Right atrium auricular region (tissue), 2 donors: Measurements from ENCODE around the gene PRRG2. TPM values are rescaled to one million over a fixed set of nuclear protein-coding genes. Genes with fewer than 3 reads are reported as not detected.

ENCODE experiments used
- DNase-seq: peaks from one replicate; pipeline ENCODE4 v3.0.0-alpha.2; 2019; ENCODE audit warnings: low spot score
- H3K27ac ChIP-seq, 2 donors: fragments of 200-600 bp; sonication (generic); 1 replicate in 1 of 2; 2 replicates in 1 of 2; pipeline ENCODE4 v1.5.1; 2016 to 2019
- H3K27me3 ChIP-seq, 2 donors: fragments of 200-600 bp; sonication (generic); one replicate each; pipeline versions ENCODE4 v1.5.1 to v1.6.0; 2017 to 2019
- H3K36me3 ChIP-seq: fragments of 200-600 bp; sonication (generic); one replicate; pipeline ENCODE4 v1.5.1; 2016
- H3K4me1 ChIP-seq, 2 donors: fragments of 200-600 bp; sonication (generic); one replicate each; pipeline versions ENCODE4 v1.5.1 to v1.6.0; 2017 to 2019
- H3K4me3 ChIP-seq, 2 donors: fragments of 200-600 bp; sonication (generic); 1 replicate in 1 of 2; 2 replicates in 1 of 2; pipeline ENCODE4 v1.5.1; 2017 to 2019; ENCODE audit warnings: mild to moderate bottlenecking in 1 of 2, moderate library complexity in 1 of 2
- H3K9me3 ChIP-seq, 2 donors: fragments of 200-600 bp; sonication (generic); one replicate each; pipeline ENCODE4 v1.5.1; 2019
- CTCF ChIP-seq, 2 donors: fragments of 200-600 bp; sonication (generic); IDR thresholded peaks; one replicate each; pipeline ENCODE4 v1.5.1; 2019; ENCODE audit warnings: antibody characterized with exemption in 2 of 2
- total RNA-seq, 2 donors: library from RNA; depleted of rRNA; stranded (reverse); fragments of >200 nt; gene quantifications; one replicate each; pipeline ENCODE4 v1.1.0, GENCODE V29; 2016

Gene PRRG2
- total RNA-seq, 2 donors from 2014 or later = 0.63 to 2.3 TPM

GRCh38 chr19:49597703-49597974 lies 16.5 kb downstream of the PRRG2 start:
- H3K4me3 ChIP-seq = no peak overlapping the region
- no peak for TF ChIP-seq CTCF (IDR thresholded peaks at IDR 0.05)
- no peak overlapping the region for H3K27ac ChIP-seq
- DNase-seq = no peak
- H3K4me1 ChIP-seq = peaks cover 0 to 14% of the 10 kb centered on the region in 2 donors
- no peaks in the 10 kb centered on the region for H3K9me3 ChIP-seq
- H3K36me3 ChIP-seq = peaks cover 83% of the 10 kb centered on the region
- H3K27me3 ChIP-seq = no peaks in the 10 kb centered on the region

- Histone ChIP-seq H3K36me3 (peaks cover 92% of the 10 kb centered on the region), H3K9me3 (no peaks in the 10 kb centered on the region), H3K27ac (no peak overlapping the region), H3K27me3 (no peaks in the 10 kb centered on the region), H3K4me1 (no peaks in the 10 kb centered on the region), H3K4me3 (no peak overlapping the region)
- no peak for TF ChIP-seq CTCF (IDR thresholded peaks at IDR 0.05)
- DNase-seq = no peak
These were observed 18.5 kb downstream of the PRRG2 start for GRCh38 chr19:49599378-49600295.

GRCh38 chr19:49601482-49602038 lies 20.4 kb downstream of the PRRG2 start:
- TF ChIP-seq CTCF (IDR thresholded peaks at IDR 0.05) = no peak
- no peaks in the 10 kb centered on the region for H3K4me1 ChIP-seq
- H3K27me3 ChIP-seq = no peaks in the 10 kb centered on the region
- H3K9me3 ChIP-seq = no peaks in the 10 kb centered on the region
- H3K36me3 ChIP-seq = peaks cover 89% of the 10 kb centered on the region
- DNase-seq = no peak
- H3K4me3 ChIP-seq = no peak overlapping the region
- H3K27ac ChIP-seq = no peak overlapping the region

- Histone ChIP-seq H3K4me3 (no peak overlapping the region), H3K27ac (no peak overlapping the region), H3K9me3 (no peaks in the 10 kb centered on the region), H3K27me3 (no peaks in the 10 kb centered on the region), H3K4me1 (no peaks in the 10 kb centered on the region), H3K36me3 (peaks cover 82% of the 10 kb centered on the region)
- DNase-seq = no peak
- no peak for TF ChIP-seq CTCF (IDR thresholded peaks at IDR 0.05)
These were observed 21.7 kb downstream of the PRRG2 start for GRCh38 chr19:49602806-49603205.

GRCh38 chr19:49605605-49606004 lies 24.5 kb downstream of the PRRG2 start:
- Histone ChIP-seq H3K9me3 (no peaks in the 10 kb centered on the region), H3K27ac (no peak overlapping the region), H3K4me3 (no peak overlapping the region), H3K4me1 (no peaks in the 10 kb centered on the region), H3K27me3 (no peaks in the 10 kb centered on the region), H3K36me3 (peaks cover 76% of the 10 kb centered on the region)
- DNase-seq = no peak
- no peak for TF ChIP-seq CTCF (IDR thresholded peaks at IDR 0.05)
